Left lung (tissue), 10 donors: ENCODE data around the gene SMARCA4. TPM values are rescaled to one million over a fixed set of nuclear protein-coding genes. Genes with fewer than 3 reads are reported as not detected.
"Not testable (repeated sequence)": the region's sequence is repeated elsewhere in the genome, so short reads cannot be mapped to it uniquely, and the experiment has no call there.

Source experiments
- ATAC-seq: fragments of 200-7000 bp; cut with Tn5 transposase; one replicate; pipeline ENCODE4 v1.9.1; 2020; ENCODE audit warnings: moderate library complexity
- DNase-seq, 4 donors: peaks; one replicate each; pipeline ENCODE4 v3.0.0-alpha.2; 2013 to 2020
- H3K27ac ChIP-seq, 2 donors: fragments of 200-600 bp; sonication (generic) in 1 of 2; one replicate each; pipeline versions ENCODE4 v1.5.0 to v1.8.0; 2020 to 2021
- H3K27me3 ChIP-seq, 2 donors: fragments of 200-600 bp; sonication (generic) in 1 of 2; one replicate each; pipeline versions ENCODE4 v1.5.0 to v1.8.0; 2020 to 2021
- H3K36me3 ChIP-seq, 2 donors: fragments of 200-600 bp; sonication (generic) in 1 of 2; one replicate each; pipeline versions ENCODE4 v1.5.0 to v1.8.0; 2020 to 2021
- H3K4me1 ChIP-seq, 2 donors: fragments of 200-600 bp; one replicate each; pipeline ENCODE4 v1.8.0; 2021
- H3K4me3 ChIP-seq, 2 donors: fragments of 200-600 bp; sonication (generic) in 1 of 2; one replicate each; pipeline versions ENCODE4 v1.5.0 to v1.8.0; 2020 to 2021; ENCODE audit warnings: mild to moderate bottlenecking in 1 of 2
- H3K9me3 ChIP-seq, 2 donors: fragments of 200-600 bp; sonication (generic) in 1 of 2; one replicate each; pipeline versions ENCODE4 v1.5.0 to v1.8.0; 2020 to 2021
- CTCF ChIP-seq, 2 donors: fragments of 200-600 bp; sonication (generic) in 1 of 2; IDR thresholded peaks; one replicate each; pipeline versions ENCODE4 v1.5.0 to v1.8.0; 2021; ENCODE audit warnings: antibody characterized with exemption in 2 of 2
- intact Hi-C, 2 donors: fragments of 100-400 bp; cut with DNase I; formaldehyde crosslinking; loops; one replicate each; pipeline versions ENCODE4 v1.11.2 to v1.14.2; 2022
- polyA plus RNA-seq, 6 donors: library from polyadenylated mRNA; unstranded; fragments of 120-200 nt; gene quantifications; one replicate each; pipeline ENCODE4 v1.2.1, GENCODE V29; 2013; ENCODE audit not compliant: insufficient read length in 6 of 6
- total RNA-seq, 2 donors: library from RNA; stranded (reverse); fragmentation: NEBNext Ultra II Directional; extraction: Animal tissue kit (Norgen Biotek cat#: 25700); gene quantifications; one replicate each; pipeline ENCODE4 v1.2.1, GENCODE V29; 2021
- donor health status: DM: no; HTN: yes; CAD: no.
- donor health status: DM: no; HTN: no; CAD: no.

The SMARCA4 gene
- total and polyA plus RNA-seq, 8 donors: 98.3 to 168 (median 151) TPM

GRCh38 chr19:10988921-10989320 lies 28.1 kb downstream of the SMARCA4 start:
- H3K36me3 ChIP-seq: peaks cover 0 to 100% of the 10 kb centered on the region in 2 donors
- H3K9me3 ChIP-seq: no peaks in the 10 kb centered on the region
- TF ChIP-seq CTCF (IDR thresholded peaks at IDR 0.05): no peak
- no peak overlapping the region for H3K27ac ChIP-seq
- no peak for ATAC-seq
- H3K4me3 ChIP-seq: no peak overlapping the region
- intact Hi-C loops: no loop called here
- no peaks in the 10 kb centered on the region for H3K27me3 ChIP-seq
- H3K4me1 ChIP-seq: no peaks in the 10 kb centered on the region
- no peak for DNase-seq

- H3K9me3 ChIP-seq: no peaks in the 10 kb centered on the region
- intact Hi-C loops: no loop called here
These were observed 30.2 kb downstream of the SMARCA4 start for GRCh38 chr19:10991076-10991475.

GRCh38 chr19:10991521-10992081 lies 30.8 kb downstream of the SMARCA4 start:
- no peak overlapping the region for H3K4me3 ChIP-seq
- no peaks in the 10 kb centered on the region for H3K9me3 ChIP-seq
- no peaks in the 10 kb centered on the region for H3K27me3 ChIP-seq
- DNase-seq (no peak), ATAC-seq (no peak)
- no peak for TF ChIP-seq CTCF (IDR thresholded peaks at IDR 0.05)
- no peaks in the 10 kb centered on the region for H3K4me1 ChIP-seq
- intact Hi-C loops: no loop called here
- H3K36me3 ChIP-seq: peaks cover 0 to 100% of the 10 kb centered on the region in 2 donors
- no peak overlapping the region for H3K27ac ChIP-seq

More at GRCh38 chr19:10991076-10991475, 30.2 kb downstream of the SMARCA4 start:
- H3K36me3 ChIP-seq: peaks cover 0 to 100% of the 10 kb centered on the region in 2 donors
- DNase-seq: no peak
- TF ChIP-seq CTCF (IDR thresholded peaks at IDR 0.05): no peak
- ATAC-seq: no peak
- no peaks in the 10 kb centered on the region for H3K27me3 ChIP-seq
- H3K27ac ChIP-seq: no peak overlapping the region
- no peaks in the 10 kb centered on the region for H3K4me1 ChIP-seq
- no peak overlapping the region for H3K4me3 ChIP-seq

GRCh38 chr19:10992174-10992573 lies 31.3 kb downstream of the SMARCA4 start:
- H3K4me1 ChIP-seq, intact Hi-C loops, ATAC-seq, H3K27me3 ChIP-seq, DNase-seq, H3K27ac ChIP-seq, H3K4me3 ChIP-seq, H3K9me3 ChIP-seq: not testable (repeated sequence)
- peaks cover 0 to 100% of the 10 kb centered on the region in 2 donors for H3K36me3 ChIP-seq

- no peak overlapping the region for H3K4me3 ChIP-seq
- DNase-seq (no peak), ATAC-seq (no peak)
- peaks cover 0 to 100% of the 10 kb centered on the region in 2 donors for H3K36me3 ChIP-seq
- intact Hi-C loops: no loop called here
- peaks cover 0 to 5% of the 10 kb centered on the region in 2 donors for H3K4me1 ChIP-seq
- no peak overlapping the region for H3K27ac ChIP-seq
- no peak for TF ChIP-seq CTCF (IDR thresholded peaks at IDR 0.05)
- no peaks in the 10 kb centered on the region for H3K27me3 ChIP-seq
- H3K9me3 ChIP-seq: no peaks in the 10 kb centered on the region
These were observed 35.2 kb downstream of the SMARCA4 start for GRCh38 chr19:10995926-10996600.
